Heart left ventricle (tissue), 13 donors: Measurements from ENCODE around the gene SYCN.
"Not testable (repeated sequence)": the region's sequence is repeated elsewhere in the genome, so short reads cannot be mapped to it uniquely, and the experiment has no call there.

Source experiments
- POLR2A ChIP-seq, 2 donors: fragments of 450-650 bp; IDR thresholded peaks; one replicate each; pipeline ENCODE4 v1.6.1; 2017; ENCODE audit warnings: antibody characterized with exemption in 2 of 2, mild to moderate bottlenecking in 2 of 2, moderate library complexity in 2 of 2
- TF ChIP-seq, protein P1 (sequence below), 12 donors: fragments of 200-600 bp; sonication (generic) in 4 of 12; IDR thresholded peaks; one replicate each; pipeline versions ENCODE4 v1.5.0 to v1.8.0; 2018 to 2022; ENCODE audit warnings: antibody characterized with exemption in 12 of 12, mild to moderate bottlenecking in 5 of 12
- donor health status: ischemic (EF 13 %, LVEDD 7.1; RV severe dilation, severe dysfunction).
- donor health status: DM: no; HTN: yes; CAD: no.
- donor health status: DM: no; HTN: no; CAD: no.
- donor health status: ischemic (EF 25% LVEDD 6.9; RV normal size, moderate dysfunction).
- donor health status: ischemic (EF 25% LVEDD 5.7; RV mildly dilated, moderate dysfunction).
- donor health status: ischemic (EF 35%, LVEDD 5.7; RV mildly dilated, moderate dysfunction).
- donor health status: nonischemic (EF 11% LVEDD 7.7; RV severe dilation, severe dysfunction).
- donor health status: DM: yes; HTN: yes; CAD: no.
- donor health status: PGD.
- donor health status: ischemic (EF 29% LVEDD 5.4; RV normal size, mild dysfunction).
- donor health status: nonischemic (EF 23%, LVEDD 6.1; RV moderate dilation, normal function).

DNA sequence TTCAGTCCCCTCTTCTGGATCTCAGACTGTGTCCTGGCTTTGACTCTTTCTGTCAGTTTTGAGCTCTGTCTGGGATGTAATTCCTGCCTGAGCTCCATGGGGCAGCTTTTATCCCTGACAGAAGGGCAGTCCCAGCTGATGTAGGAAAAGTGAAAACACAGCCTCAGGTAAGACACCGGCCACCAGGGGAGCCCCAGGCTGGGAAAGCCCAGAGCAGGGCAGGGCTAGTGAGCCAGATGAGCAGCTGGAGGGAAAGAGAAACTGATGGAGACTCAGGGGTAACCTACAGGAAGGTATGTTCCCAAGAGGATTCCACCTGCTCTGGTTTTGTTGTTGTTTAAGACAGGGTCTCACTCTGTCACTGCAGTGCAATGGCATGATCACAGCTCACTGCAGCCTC, 41.1 kb upstream of the SYCN start:
- TF ChIP-seq, protein P1, sequence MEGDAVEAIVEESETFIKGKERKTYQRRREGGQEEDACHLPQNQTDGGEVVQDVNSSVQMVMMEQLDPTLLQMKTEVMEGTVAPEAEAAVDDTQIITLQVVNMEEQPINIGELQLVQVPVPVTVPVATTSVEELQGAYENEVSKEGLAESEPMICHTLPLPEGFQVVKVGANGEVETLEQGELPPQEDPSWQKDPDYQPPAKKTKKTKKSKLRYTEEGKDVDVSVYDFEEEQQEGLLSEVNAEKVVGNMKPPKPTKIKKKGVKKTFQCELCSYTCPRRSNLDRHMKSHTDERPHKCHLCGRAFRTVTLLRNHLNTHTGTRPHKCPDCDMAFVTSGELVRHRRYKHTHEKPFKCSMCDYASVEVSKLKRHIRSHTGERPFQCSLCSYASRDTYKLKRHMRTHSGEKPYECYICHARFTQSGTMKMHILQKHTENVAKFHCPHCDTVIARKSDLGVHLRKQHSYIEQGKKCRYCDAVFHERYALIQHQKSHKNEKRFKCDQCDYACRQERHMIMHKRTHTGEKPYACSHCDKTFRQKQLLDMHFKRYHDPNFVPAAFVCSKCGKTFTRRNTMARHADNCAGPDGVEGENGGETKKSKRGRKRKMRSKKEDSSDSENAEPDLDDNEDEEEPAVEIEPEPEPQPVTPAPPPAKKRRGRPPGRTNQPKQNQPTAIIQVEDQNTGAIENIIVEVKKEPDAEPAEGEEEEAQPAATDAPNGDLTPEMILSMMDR (IDR thresholded peaks at IDR 0.05) = not testable (repeated sequence)
- TF ChIP-seq POLR2A (IDR thresholded peaks at IDR 0.05) = not testable (repeated sequence)
